Stimulated activated naive CD8-positive, alpha-beta T cell treated with anti-CD3 and anti-CD28 coated beads, Interleukin-15, Interleukin-2, amounts not matched to agents 100 ng/mL and 50 ng/mL, for 24 hours (primary cell): ENCODE data around the gene ASAP3.

Source experiments
- H3K27ac Mint-ChIP-seq: one replicate; pipeline ENCODE4 v1.8.0; 2021; ENCODE audit warnings: mild to moderate bottlenecking, mixed read lengths
- H3K27me3 Mint-ChIP-seq: one replicate; pipeline ENCODE4 v1.8.0; 2021; ENCODE audit warnings: mixed read lengths
- H3K36me3 Mint-ChIP-seq: one replicate; pipeline ENCODE4 v1.8.0; 2021; ENCODE audit warnings: low read depth, mixed read lengths
- H3K4me1 Mint-ChIP-seq: one replicate; pipeline ENCODE4 v1.8.0; 2021; ENCODE audit warnings: low read depth, mixed read lengths
- H3K4me3 Mint-ChIP-seq: one replicate; pipeline ENCODE4 v1.8.0; 2021; ENCODE audit warnings: mild to moderate bottlenecking, mixed read lengths
- H3K9me3 Mint-ChIP-seq: one replicate; pipeline ENCODE4 v1.8.0; 2021; ENCODE audit warnings: mixed read lengths

Gene ASAP3

DNA sequence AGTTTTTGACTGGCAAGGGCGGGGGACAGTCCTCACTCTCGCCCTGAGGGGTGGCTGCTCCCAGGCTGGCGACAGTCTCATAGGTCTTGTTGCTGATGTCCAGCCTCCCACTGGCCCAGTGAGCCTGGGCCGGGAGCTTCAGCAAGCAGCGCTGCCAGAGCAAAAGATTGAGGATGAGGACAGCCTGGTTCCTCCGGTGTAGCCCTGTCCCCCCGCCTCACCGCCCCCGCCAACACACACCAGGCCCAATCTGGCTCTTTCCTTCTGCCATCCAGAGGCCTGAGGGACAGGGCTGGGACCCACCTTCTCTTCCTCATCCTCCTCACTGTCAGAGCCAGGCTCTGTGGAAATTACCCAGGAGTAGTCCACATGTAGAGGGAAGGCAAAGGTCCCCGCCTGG lies 50.9 kb downstream of the ASAP3 start:
- Mint-ChIP-seq H3K4me1 (no peaks in the 10 kb centered on the region), H3K9me3 (no peaks in the 10 kb centered on the region), H3K36me3 (no peaks in the 10 kb centered on the region), H3K27me3 (no peaks in the 10 kb centered on the region), H3K4me3 (no peak overlapping the region), H3K27ac (no peak overlapping the region)

- H3K27ac Mint-ChIP-seq = no peak overlapping the region
- H3K4me3 Mint-ChIP-seq = no peak overlapping the region
- H3K27me3 Mint-ChIP-seq = peaks cover under 1% of the 10 kb centered on the region
- H3K9me3 Mint-ChIP-seq = no peaks in the 10 kb centered on the region
- H3K4me1 Mint-ChIP-seq = no peaks in the 10 kb centered on the region
- H3K36me3 Mint-ChIP-seq = no peaks in the 10 kb centered on the region
Observed at GRCh38 chr1:23431431-23431830, 52.5 kb downstream of the ASAP3 start.

DNA sequence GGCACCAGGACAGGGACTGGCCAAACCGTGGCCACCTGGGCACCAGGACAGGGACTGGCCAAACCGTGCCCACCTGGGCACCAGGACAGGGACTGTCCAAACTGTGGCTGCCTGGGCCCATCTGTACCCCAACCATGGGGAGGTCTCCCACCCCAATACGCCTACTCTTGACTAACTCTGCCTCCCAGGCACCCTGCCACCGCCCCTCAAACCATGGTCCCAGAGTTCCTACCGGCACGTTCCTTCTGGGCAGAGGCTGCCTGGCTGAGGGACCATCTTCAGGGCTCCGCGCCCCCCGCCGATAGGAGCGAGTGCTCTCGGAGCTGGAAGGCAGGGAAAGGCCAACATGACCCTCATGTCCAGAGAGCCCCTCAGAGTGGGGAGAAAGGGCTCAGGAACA lies 53.2 kb downstream of the ASAP3 start:
- H3K4me1 Mint-ChIP-seq = no peaks in the 10 kb centered on the region
- no peaks in the 10 kb centered on the region for H3K9me3 Mint-ChIP-seq

DNA sequence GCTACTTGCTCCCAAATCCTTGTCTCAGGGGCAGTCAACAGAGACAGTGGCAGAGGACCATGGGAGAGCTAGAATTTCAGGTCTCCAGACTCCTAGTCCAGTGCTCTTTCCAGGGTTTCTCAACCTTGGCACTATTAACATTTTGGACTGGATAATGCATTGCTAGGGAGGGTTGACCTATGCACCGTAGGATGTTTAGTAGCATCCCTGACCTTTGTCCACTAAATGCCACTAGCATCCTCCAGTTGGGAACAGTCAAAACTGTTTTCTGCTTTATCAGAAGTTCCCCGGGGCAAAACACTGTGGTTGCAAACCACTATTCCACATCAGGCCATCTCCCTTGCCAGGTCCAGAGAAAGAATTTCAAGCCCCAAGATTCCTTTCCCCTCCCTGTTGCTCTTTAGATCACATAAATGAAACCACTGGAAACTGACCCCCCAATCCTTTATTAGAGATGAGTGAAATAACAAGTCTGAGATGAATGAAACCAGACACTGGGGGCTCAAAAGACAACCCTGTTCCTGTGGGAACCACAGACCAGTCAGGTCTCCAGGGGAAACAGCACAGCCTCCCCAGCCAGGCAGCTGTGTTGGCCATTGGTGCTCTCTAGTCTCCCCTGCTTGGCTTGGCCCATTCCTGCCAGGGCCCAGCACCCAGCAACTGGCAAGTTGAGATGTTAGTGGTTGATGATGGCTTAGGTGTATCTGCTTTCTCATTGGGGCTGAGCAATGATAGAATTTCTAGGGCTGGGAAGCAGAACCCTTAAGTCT lies 55.7 kb downstream of the ASAP3 start:
- H3K27me3 Mint-ChIP-seq = peaks cover 9% of the 10 kb centered on the region
- no peaks in the 10 kb centered on the region for H3K36me3 Mint-ChIP-seq
- no peaks in the 10 kb centered on the region for H3K9me3 Mint-ChIP-seq
- no peak overlapping the region for H3K4me3 Mint-ChIP-seq
- peaks cover 10% of the 10 kb centered on the region for H3K4me1 Mint-ChIP-seq
- H3K27ac Mint-ChIP-seq = no peak overlapping the region

More for the DNA sequence above, 53.2 kb downstream of the ASAP3 start:
- Mint-ChIP-seq H3K36me3 (no peaks in the 10 kb centered on the region), H3K27me3 (peaks cover 6% of the 10 kb centered on the region), H3K27ac (no peak overlapping the region), H3K4me3 (no peak overlapping the region)

GRCh38 chr1:23427550-23427949 lies 56.4 kb downstream of the ASAP3 start:
- no peaks in the 10 kb centered on the region for H3K9me3 Mint-ChIP-seq
- peaks cover 18% of the 10 kb centered on the region for H3K4me1 Mint-ChIP-seq
- peaks cover 14% of the 10 kb centered on the region for H3K27me3 Mint-ChIP-seq
- H3K36me3 Mint-ChIP-seq = no peaks in the 10 kb centered on the region
- no peak overlapping the region for H3K4me3 Mint-ChIP-seq
- H3K27ac Mint-ChIP-seq = no peak overlapping the region

DNA sequence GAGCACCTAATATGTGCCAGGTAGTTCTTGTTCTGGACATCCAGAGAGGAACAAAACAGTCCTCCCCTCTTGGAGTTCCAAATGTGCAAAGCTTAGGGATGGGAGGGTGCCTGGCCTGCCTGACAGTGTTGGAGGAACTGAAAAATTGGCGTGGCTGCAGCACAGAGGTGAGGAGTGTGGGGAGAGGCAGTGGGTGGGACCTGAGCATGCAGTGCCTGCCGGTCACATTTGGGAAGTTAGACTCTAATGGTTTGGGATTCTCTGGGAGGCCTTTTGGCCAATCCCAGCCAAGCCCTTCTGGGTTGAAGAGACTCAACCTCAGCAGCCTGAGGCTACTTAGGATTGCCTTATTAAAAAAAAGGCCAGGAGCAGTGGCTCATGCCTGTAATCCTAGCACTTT lies 57.2 kb downstream of the ASAP3 start:
- Mint-ChIP-seq H3K4me1 (peaks cover 24% of the 10 kb centered on the region), H3K27me3 (peaks cover 14% of the 10 kb centered on the region), H3K27ac (no peak overlapping the region), H3K36me3 (no peaks in the 10 kb centered on the region), H3K9me3 (no peaks in the 10 kb centered on the region), H3K4me3 (no peak overlapping the region)

DNA sequence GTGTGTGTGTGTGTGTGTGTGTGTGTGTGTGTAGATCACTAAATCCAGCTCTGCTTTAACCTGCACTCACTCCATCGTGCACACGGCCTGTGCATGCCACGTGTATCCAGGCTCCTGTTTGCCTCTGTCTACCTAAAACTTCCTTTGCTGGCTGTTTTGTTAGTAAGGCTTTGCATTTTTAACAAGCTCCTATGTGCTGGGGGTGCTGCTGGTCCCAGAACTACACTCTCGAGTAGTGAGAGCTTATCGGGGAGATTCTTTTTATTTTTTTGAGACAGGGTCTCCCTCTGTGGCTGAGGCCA lies 58.8 kb downstream of the ASAP3 start:
- no peaks in the 10 kb centered on the region for H3K36me3 Mint-ChIP-seq
- peaks cover 14% of the 10 kb centered on the region for H3K27me3 Mint-ChIP-seq
- H3K27ac Mint-ChIP-seq = no peak overlapping the region
- peaks cover 24% of the 10 kb centered on the region for H3K4me1 Mint-ChIP-seq
- H3K9me3 Mint-ChIP-seq = no peaks in the 10 kb centered on the region
- peak overlapping the region; percentile 56 for H3K4me3 Mint-ChIP-seq

DNA sequence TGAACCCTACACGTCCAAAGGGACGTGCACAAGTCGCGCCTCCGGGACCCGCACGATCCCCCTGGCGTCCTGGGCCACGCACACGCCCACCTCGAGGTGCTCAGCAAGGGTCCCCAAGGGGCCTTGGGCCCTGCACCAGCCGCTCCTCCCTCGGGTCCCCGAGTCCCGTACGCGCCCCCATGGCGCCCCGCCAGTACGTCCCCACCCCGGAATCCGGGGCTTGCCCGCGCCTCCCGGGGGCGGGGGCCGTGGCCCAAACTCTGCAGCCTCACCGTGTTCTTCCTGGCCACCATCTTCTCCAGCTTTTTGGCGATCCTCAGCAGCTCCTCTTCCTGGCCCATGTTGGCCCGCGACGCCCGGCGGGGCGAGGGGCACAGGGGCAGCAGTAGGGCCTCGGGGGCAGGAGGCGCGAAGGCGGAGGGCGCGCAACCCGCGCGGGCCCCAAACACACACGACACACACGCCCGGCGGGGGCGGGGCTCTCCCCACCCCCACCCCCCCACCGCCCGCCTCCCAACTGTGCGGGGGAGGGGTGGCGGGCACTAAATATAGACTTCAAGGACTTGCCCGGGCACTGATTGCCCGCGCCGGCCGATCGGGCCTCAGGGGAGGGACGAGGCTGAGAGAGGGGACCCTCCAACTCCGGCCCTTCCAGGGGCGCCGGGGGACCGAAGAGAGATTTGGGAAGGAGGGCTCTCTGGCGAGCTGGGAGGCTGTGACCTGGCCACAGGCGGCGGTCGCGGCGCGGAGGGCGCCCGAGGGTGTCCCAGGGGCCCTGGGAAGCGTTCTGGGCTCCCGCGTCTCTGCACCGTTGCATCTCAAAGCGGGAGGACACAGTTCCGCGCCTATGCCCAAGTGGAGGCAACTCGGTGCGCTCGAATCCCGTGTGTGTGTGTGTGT lies 59.4 kb downstream of the ASAP3 start, which contains the start of gene TCEA3:
TSS of gene TCEA3 (minus strand) at position 456 of the 900 bp plus-strand sequence. CDS start at position 341, 115 bp downstream.
- Mint-ChIP-seq H3K27ac (peak within 1 kb of the TSS; percentile 27), H3K4me3 (peak within 1 kb of the TSS; percentile 78), H3K36me3 (no peaks in the 10 kb centered on the region), H3K4me1 (peaks cover 24% of the 10 kb centered on the region), H3K9me3 (no peaks in the 10 kb centered on the region), H3K27me3 (peaks cover 14% of the 10 kb centered on the region)

GRCh38 chr1:23423415-23424292 lies 60.3 kb downstream of the ASAP3 start:
- peaks cover 14% of the 10 kb centered on the region for H3K27me3 Mint-ChIP-seq

DNA sequence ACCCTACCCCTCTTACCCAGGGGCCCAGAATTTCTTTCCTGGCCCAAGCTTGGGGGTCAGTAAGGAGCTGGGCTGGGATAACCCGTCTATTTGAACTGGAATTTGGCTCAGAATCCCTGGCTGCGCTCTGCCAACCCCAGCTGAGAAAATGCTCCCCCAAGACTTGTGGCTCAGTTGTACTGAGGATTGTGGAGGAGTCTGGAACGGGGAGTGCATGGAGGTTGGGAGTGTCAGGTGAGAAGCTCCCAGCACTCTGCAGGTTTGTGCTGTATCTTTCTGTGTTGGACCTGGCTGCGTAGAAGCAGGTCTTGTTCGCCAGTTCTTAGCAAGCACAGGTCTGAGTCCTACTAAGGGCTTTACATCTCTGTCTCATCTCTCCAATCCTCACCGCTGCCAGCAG lies 61.0 kb downstream of the ASAP3 start:
- H3K4me1 Mint-ChIP-seq = peaks cover 24% of the 10 kb centered on the region
- H3K36me3 Mint-ChIP-seq = no peaks in the 10 kb centered on the region
- H3K27ac Mint-ChIP-seq = peak overlapping the region; percentile 43
- H3K27me3 Mint-ChIP-seq = peaks cover 14% of the 10 kb centered on the region
- H3K4me3 Mint-ChIP-seq = peak overlapping the region; percentile 52
- no peaks in the 10 kb centered on the region for H3K9me3 Mint-ChIP-seq

More at GRCh38 chr1:23423415-23424292, 60.3 kb downstream of the ASAP3 start:
- Mint-ChIP-seq H3K4me3 (peak overlapping the region; percentile 78), H3K27ac (peak overlapping the region; percentile 43), H3K4me1 (peaks cover 24% of the 10 kb centered on the region), H3K9me3 (no peaks in the 10 kb centered on the region), H3K36me3 (no peaks in the 10 kb centered on the region)

- no peak overlapping the region for H3K4me3 Mint-ChIP-seq
- H3K27ac Mint-ChIP-seq = no peak overlapping the region
- no peaks in the 10 kb centered on the region for H3K9me3 Mint-ChIP-seq
- no peaks in the 10 kb centered on the region for H3K36me3 Mint-ChIP-seq
- peaks cover 24% of the 10 kb centered on the region for H3K4me1 Mint-ChIP-seq
- peaks cover 14% of the 10 kb centered on the region for H3K27me3 Mint-ChIP-seq
Observed at GRCh38 chr1:23422241-23422877, 61.6 kb downstream of the ASAP3 start.

DNA sequence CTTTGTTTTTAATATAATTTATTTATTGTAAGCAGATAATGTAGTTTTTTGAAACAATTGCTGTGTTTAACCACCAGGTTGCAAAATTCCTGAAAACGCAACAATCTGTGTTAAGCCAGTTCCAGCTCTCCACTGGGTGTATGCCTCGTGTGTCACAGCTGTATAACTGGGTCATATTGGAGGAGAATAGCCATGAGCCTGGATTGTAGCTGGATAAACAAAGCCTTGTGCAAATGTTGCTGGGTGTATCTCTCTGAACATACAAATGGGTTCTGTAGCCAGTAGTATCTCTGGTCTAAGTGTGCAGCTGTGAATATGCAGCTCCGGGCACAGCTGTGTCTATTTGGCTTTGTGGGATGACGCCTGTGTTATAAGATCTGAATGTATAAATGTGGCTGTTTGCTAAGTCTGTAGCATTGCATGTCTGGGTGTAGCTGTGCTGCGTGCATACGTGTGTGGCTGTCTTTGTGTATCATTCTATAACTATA lies 62.2 kb downstream of the ASAP3 start:
- Mint-ChIP-seq H3K9me3 (no peaks in the 10 kb centered on the region), H3K4me3 (no peak overlapping the region)

DNA sequence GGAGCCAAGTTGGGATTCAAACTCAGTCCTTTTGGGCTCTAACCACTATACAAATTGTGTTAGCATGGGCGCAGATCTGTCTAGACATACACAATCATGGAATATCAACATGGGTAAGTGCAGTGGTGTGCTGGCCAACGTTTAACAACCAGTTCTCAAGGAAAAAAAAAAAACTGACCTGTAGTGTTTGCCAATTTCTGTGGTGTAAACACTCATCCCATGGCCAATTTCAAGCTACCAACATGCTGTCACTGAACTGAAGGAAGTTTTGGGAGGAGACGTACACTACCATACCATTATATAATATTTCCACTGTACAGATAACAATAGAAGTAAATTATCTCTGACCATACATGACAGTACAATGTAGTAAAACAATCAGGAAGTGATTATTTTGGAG lies 62.6 kb downstream of the ASAP3 start:
- peaks cover 12% of the 10 kb centered on the region for H3K27me3 Mint-ChIP-seq
- no peak overlapping the region for H3K4me3 Mint-ChIP-seq
- H3K9me3 Mint-ChIP-seq = no peaks in the 10 kb centered on the region
- peaks cover 24% of the 10 kb centered on the region for H3K4me1 Mint-ChIP-seq
- H3K27ac Mint-ChIP-seq = no peak overlapping the region
- H3K36me3 Mint-ChIP-seq = no peaks in the 10 kb centered on the region

More for the DNA sequence above, 62.2 kb downstream of the ASAP3 start:
- H3K36me3 Mint-ChIP-seq = no peaks in the 10 kb centered on the region
- H3K4me1 Mint-ChIP-seq = peaks cover 24% of the 10 kb centered on the region
- H3K27ac Mint-ChIP-seq = no peak overlapping the region
- peaks cover 14% of the 10 kb centered on the region for H3K27me3 Mint-ChIP-seq

GRCh38 chr1:23420778-23421177 lies 63.2 kb downstream of the ASAP3 start:
- Mint-ChIP-seq H3K36me3 (no peaks in the 10 kb centered on the region), H3K4me1 (peaks cover 24% of the 10 kb centered on the region), H3K4me3 (no peak overlapping the region), H3K27ac (no peak overlapping the region), H3K27me3 (peaks cover 7% of the 10 kb centered on the region), H3K9me3 (no peaks in the 10 kb centered on the region)
